Umbilical cord (tissue), 2 donors: ENCODE data around the gene SOX13. TPM values are rescaled to one million over a fixed set of nuclear protein-coding genes. Genes with fewer than 3 reads are reported as not detected.

ENCODE experiments used
- DNase-seq: peaks from one replicate; pipeline ENCODE4 v3.0.0-alpha.2; 2015; ENCODE audit warnings: low spot score
- total RNA-seq: library from RNA; depleted of rRNA; stranded (reverse); fragments of >200 nt; gene quantifications from one replicate; pipeline ENCODE4 v1.2.3, GENCODE V29; 2014; ENCODE audit warnings: low replicate concordance; ENCODE audit not compliant: insufficient read depth

Gene SOX13
- total RNA-seq, 1 donor from 2014 or later = 7.9 TPM

DNA sequence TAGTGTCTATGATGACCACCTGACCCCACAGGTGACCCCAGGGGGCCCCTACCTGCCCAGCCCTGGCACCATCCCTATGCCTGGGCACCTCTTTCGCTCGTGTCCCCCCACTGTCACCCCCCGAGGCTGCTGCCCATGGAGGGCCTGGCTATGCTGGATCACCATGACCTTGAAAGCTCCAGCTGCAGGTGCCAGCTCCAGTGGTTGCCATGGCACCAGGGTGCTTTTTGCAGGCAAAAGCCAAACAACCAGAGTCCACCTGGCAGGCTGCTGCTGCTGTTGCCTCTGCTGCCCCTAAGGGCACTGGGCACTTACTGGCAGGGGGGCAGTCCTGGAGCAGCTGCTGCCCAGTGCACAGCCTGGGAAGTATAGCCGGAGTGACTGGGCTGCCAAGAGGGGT, 57.3 kb downstream of the SOX13 start:
- no peak for DNase-seq

DNA sequence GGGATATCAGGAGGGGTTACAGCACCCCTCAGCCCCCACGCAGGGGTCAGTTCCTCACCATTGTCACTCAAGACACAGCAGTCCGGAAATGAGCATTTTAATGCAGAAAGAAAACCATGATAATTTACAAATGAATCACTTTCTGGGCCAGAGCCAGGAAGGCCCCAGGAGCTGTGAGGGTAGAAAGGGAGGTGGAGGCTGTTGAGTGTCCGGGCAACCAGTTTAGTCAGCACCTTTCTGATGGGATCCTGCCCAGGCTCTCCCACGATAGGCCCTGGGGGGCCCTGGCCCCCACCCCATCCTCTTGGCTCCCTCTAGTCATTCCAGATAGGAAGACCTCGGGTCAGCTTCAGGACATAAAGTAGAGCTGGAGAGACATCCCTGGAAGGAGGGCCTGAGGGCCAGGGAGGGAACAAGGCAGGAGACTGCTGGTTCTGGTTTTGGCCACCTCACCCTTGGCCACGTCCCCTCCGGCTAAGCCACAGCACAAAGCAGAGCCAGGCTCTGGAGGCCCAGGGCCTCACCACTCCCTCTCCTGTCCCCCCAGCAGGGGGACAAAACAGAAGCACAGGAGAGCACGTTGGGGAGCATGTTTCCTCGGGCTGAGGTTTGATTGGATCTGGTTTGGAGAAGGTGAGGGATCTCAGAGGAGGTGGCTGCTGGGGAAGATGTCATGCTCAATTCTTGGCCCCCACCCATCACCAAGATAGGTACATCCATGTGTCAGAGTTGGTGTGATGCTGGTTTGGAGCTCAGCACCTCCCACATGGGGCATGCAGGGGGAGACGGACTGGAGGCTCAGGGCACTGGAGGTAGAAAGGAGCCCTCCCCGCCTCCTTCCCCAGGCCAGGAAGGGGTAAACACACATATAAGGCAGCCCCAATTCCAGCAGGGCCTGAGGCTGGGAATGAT, 58.3 kb downstream of the SOX13 start:
- DNase-seq = peak; percentile 70

- DNase-seq = no peak
Observed at GRCh38 chr1:204131978-204132377, 59.1 kb downstream of the SOX13 start.

- DNase-seq = no peak
Observed at GRCh38 chr1:204132718-204133117, 59.8 kb downstream of the SOX13 start.

DNA sequence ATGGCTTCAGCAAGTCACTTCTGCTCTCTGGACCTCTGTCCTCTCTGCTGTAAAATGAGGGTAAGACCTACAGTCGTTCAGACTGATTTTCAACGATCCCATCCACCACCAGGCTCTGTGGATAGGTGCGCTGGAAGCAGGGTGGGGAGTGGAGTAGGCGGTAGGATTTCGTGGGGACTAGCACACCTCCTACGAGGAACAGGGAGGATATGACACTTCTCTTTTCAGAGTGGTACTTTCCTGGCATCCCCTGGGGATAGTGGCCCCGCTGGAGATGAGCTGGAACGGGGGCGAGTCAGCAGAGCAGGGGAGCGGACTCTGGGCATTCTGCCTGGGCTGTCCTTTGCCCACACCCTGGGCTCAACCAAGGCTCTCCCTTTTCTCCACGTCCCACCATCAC, 61.2 kb downstream of the SOX13 start:
- no peak for DNase-seq

- no peak for DNase-seq
Observed at GRCh38 chr1:204136814-204137213, 63.9 kb downstream of the SOX13 start.

DNA sequence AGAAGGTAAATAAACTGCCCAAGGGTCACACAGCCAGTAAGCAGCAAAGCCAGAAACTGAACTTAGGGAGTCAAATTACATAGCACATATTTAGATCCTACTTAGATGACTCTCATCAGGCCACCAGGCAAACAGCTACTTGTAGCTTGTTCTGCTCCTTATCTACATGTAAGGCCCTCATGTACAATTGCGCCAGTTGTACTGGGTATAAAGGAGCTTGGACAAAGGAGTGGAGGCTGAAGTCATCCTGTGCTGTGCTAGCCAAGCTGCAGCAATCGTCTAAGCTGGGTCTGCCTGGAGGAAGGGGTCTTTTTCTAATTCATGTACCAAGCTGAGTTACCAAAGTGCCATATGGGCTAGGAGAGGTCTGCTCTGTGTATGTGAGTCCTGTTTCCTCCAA, 66.2 kb downstream of the SOX13 start:
- no peak for DNase-seq

- no peak for DNase-seq
Observed at GRCh38 chr1:204139952-204140351, 67.0 kb downstream of the SOX13 start.

- no peak for DNase-seq
Observed at GRCh38 chr1:204141131-204141530, 68.2 kb downstream of the SOX13 start.

GRCh38 chr1:204142032-204142974, 69.4 kb downstream of the SOX13 start:
- no peak for DNase-seq

- no peak for DNase-seq
Observed at GRCh38 chr1:204143276-204144041, 70.5 kb downstream of the SOX13 start.

DNA sequence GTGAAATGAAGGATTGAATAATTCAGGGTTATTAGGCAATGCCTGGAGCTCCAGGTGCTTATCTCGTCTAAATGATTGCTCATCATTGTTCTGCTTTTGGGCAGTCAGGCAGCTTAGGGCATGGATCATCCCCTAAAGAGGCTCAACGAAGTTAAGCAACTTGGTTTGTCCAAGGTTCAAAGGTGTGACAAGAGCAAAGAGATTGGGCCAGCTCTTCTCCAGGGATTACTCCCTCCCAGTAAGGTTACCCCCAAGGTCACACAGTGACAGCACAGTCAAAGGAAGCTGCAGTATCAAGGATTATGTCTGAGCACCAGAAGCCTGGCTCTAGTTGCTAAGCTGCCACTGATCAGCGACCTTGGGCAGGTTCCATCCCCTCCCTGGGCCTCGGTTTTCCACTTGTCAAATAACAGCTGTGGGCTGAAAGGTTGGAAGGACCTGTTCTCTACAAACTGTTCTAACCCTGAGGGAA, 72.2 kb downstream of the SOX13 start:
- no peak for DNase-seq

GRCh38 chr1:204146309-204146708, 73.4 kb downstream of the SOX13 start:
- no peak for DNase-seq

DNA sequence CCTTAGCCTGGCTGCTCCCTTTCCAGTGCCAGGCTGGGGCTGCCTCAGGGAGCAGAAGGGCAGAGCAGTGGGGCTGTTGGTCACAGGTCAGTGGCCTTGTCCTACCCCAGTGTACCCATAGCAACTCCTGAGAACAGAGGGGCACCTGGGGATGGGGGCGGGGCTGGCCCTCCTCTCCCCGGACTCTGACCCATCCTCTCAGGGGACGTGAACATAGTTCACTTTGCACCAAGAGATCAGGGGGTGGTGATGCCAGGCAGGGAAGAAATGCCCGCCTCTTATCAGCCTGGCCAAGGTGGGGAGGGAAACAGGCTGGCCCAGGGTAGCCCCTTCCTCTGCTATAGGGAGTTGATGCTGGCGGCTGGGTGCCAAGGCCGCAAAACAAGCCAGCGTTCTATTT, 74.0 kb downstream of the SOX13 start:
- no peak for DNase-seq

- no peak for DNase-seq
Observed at GRCh38 chr1:204147406-204148383, 74.8 kb downstream of the SOX13 start.

GRCh38 chr1:204149107-204149506, 76.2 kb downstream of the SOX13 start:
- no peak for DNase-seq

DNA sequence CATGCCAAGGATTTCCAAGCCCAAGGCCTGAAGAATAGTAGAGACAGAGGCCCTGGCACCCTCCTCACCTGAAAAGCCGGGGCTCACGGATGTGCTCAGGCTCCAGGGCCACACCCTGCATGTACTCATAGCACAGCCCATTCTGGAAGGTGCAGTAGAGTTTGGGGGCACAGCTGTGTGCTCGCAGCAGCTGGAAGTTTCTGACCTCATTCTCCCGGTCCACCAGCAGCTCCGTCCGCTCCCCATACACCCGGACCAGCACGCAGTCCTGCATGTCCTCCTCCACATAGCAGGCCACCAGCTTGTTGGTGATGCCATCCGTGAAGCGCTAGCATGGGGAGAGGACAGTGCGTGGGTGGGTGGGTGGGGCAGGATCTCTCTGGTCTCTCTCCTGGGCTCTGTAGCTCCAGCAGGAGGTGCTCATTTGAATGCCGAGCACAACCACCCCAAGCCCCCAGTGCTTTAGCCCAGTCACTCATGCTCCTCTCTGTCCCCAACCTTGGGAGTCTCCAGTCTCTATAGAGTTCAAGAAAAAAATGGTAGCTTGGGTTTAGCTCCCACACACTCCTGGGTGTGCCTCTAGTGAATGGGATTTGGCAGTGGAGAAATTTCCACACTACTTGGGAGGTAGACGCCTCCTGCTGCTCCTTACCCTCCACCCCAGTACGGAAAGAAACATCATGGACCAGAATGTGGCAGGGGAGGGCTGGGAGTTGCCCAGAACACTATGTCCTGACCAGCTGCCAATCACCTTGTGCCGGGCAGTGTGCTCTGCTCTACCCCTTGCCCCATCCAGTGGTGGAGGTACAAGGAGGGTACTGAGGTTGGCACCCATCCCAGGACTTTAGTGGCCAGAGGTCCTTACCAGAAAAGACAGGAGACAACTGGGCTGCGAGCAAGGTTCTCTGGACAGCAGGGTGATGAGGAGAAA, 77.0 kb downstream of the SOX13 start:
- no peak for DNase-seq

DNA sequence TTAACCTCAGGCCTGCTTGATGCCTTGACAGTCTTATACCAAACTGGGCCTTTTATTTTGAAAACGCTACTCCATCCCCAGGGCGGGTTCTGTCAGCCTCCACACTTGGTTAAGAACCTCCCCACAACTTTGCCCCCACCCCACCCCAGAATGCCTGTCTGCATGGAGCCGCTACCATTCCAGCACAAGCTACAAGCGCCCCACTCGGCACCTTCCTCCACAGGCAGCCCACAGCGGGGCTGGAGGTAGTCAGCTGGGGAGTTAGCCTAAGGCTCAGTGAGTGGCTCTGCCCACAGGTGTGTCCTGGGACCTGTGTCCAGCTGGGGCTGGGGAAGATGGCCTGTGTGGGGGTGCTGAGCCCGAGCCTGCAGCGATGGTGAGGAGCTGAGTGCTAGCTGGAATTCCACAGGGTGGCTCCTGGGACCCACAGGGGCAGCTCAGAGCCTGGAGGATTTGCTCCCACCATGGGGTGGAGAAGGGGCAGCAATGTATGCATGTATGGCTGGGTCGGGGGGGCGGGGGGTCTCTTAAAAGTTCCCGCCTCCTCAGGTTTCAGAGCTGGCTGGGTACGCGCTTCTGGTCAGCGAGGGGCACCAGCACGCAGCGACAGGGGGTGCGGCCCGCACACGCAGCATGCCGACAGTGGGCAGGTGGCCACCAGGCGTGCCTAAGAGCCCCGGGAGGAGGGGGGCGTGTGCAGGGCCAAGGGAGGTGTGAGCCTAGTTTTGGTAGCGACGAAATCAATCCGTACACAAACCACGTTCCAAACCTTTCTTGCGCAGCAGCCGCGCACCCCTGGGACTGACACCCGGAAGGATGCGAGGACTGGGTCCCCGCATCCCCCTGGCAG, 78.0 kb downstream of the SOX13 start:
- peak; percentile 33 for DNase-seq
